HepG2 (cell line): ENCODE data around the gene SIRT7. TPM values are rescaled to one million over a fixed set of nuclear protein-coding genes. Genes with fewer than 3 reads are reported as not detected.

Source experiments
- CBX1 ChIP-seq: IDR thresholded peaks from one replicate; pipeline ENCODE4 v1.6.1; 2016; ENCODE audit warnings: antibody characterized with exemption, low read depth
- HMGA1 ChIP-seq: sonication (generic); formaldehyde crosslinking; conservative IDR thresholded peaks from 2 replicates; pipeline ENCODE4 v1.4.0; 2020; ENCODE audit warnings: missing genetic modification reagents
- MYC ChIP-seq: sonication (generic); formaldehyde crosslinking; IDR thresholded peaks from 2 replicates; pipeline ENCODE4 v1.9.0; 2021; ENCODE audit warnings: missing genetic modification reagents, borderline replicate concordance
- SALL1 ChIP-seq: sonication (generic); formaldehyde crosslinking; IDR thresholded peaks from 2 replicates; pipeline ENCODE4 v1.8.0; 2022; ENCODE audit warnings: mild to moderate bottlenecking, missing genetic modification reagents
- ZIK1 ChIP-seq: sonication (generic); formaldehyde crosslinking; IDR thresholded peaks from 2 replicates; pipeline ENCODE4 v1.5.0; 2020; ENCODE audit warnings: mild to moderate bottlenecking, low read depth, missing genetic modification reagents, borderline replicate concordance
- ZNF234 ChIP-seq: sonication (generic); formaldehyde crosslinking; conservative IDR thresholded peaks from 2 replicates; pipeline ENCODE4 v1.5.1; 2020; ENCODE audit warnings: mild to moderate bottlenecking, missing genetic modification reagents
- ZNF484 ChIP-seq: sonication (generic); formaldehyde crosslinking; IDR thresholded peaks from 2 replicates; pipeline ENCODE4 v1.5.1; 2020; ENCODE audit warnings: mild to moderate bottlenecking, low read depth, missing genetic modification reagents, borderline replicate concordance
- ZNF503 ChIP-seq: sonication (generic); formaldehyde crosslinking; IDR thresholded peaks from 2 replicates; pipeline ENCODE4 v1.4.0; 2020; ENCODE audit warnings: missing genetic modification reagents
- ZNF768 ChIP-seq: sonication (generic); formaldehyde crosslinking; IDR thresholded peaks from 2 replicates; pipeline ENCODE4 v1.4.0; 2020; ENCODE audit warnings: missing genetic modification reagents
- ZNF777 ChIP-seq: sonication (generic); formaldehyde crosslinking; IDR thresholded peaks from 2 replicates; pipeline ENCODE4 v1.4.0; 2020; ENCODE audit warnings: missing genetic modification reagents
- ZSCAN12 ChIP-seq: sonication (generic); formaldehyde crosslinking; IDR thresholded peaks from 2 replicates; pipeline ENCODE4 v1.9.0; 2021; ENCODE audit warnings: mild to moderate bottlenecking, missing genetic modification reagents
- polyA plus RNA-seq, 8 experiments: library from polyadenylated mRNA; depleted of rRNA in 3 of 8; stranded (reverse) in 7 of 8; unstranded in 1 of 8; fragments of >200 nt; fragmentation: Illumina TruSeq in 4 of 8; extraction: Trizol in 4 of 8; gene quantifications; 2 replicates each; pipeline versions ENCODE4 v1.2.1 to v1.2.3, GENCODE V29; 2011 to 2016; ENCODE audit warnings: low read depth in 4 of 8, missing spikeins in 1 of 8, mixed read lengths in 1 of 8; ENCODE audit not compliant: insufficient read depth in 1 of 8
- total RNA-seq, 5 experiments: library from RNA; depleted of rRNA; stranded (reverse); fragments of >200 nt; fragmentation: Illumina TruSeq; extraction: Trizol; gene quantifications; 2 replicates each; pipeline ENCODE4 v1.2.3, GENCODE V29; 2016; ENCODE audit warnings: low read depth in 1 of 5
- TF ChIP-seq, protein P1 (sequence below): sonication (generic); formaldehyde crosslinking; IDR thresholded peaks from one replicate; pipeline ENCODE4 v1.5.1; 2020; ENCODE audit warnings: mild to moderate bottlenecking, missing genetic modification reagents; ENCODE audit errors: not compliant biosample characterization
- TF ChIP-seq, protein P2 (sequence below): sonication (generic); formaldehyde crosslinking; IDR thresholded peaks from 2 replicates; pipeline ENCODE4 v1.5.0; 2020; ENCODE audit warnings: missing genetic modification reagents, mild to moderate bottlenecking, borderline replicate concordance
- TF ChIP-seq, protein P3 (sequence below): sonication (generic); formaldehyde crosslinking; conservative IDR thresholded peaks from 2 replicates; pipeline ENCODE4 v1.8.1; 2023; ENCODE audit warnings: missing genetic modification reagents

SIRT7 gene
- total and polyA plus RNA-seq, 2 of the 13 experiments (the other 11 are each of a cell fraction or from before 2014, with no cell fraction given) = 8.3 to 24.8 TPM

DNA sequence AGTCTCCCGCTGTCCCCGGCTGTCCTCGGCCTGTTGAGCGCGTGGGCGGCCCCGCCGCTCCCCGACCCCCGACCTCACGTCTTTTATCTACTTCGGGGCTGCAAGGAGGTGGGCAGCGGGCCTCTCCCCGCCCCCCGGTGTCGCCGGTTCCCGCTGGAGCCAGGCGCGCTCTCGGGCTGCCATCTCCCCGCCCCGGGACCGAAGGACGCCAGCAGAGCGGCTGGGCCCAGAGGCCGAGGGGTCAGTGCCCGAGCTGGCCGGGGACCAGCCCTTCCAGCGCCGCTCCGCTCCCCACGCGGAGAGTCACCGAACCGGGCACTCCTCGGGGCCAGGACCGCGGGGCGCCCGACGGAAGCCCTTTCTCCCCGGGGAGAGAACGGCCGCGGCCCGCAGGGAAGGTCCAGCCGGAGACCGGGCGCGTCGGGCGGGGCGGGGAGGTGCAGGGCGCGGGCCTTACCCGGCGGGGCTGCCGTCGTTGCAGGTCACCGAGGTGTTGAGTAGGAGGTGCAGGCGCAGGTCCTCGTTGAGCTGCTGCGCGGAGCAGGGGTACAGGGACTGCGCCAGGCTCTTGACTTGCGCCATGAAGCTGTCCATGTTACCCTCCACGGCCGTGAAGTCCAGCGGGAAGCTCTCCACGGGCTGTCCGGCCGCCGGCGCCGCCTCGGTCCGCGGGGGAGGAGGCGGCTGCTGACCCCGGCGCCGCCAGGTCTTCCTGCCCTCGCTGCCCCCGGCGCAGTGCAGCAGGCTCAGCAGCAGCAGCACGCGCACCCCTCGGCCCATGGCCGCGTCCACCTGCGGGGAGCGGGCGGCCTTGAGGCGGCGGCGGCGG lies 42.4 kb upstream of the SIRT7 start (continued):
- TF ChIP-seq SALL1 (CRISPR knock-in tag) = peak; percentile 32; the same call in 1 of the 2 replicates
- no peak for TF ChIP-seq HMGA1
- peak; percentile 77; the same call in 1 of the 2 replicates for TF ChIP-seq ZNF234 (CRISPR knock-in tag)
- TF ChIP-seq, protein P1, sequence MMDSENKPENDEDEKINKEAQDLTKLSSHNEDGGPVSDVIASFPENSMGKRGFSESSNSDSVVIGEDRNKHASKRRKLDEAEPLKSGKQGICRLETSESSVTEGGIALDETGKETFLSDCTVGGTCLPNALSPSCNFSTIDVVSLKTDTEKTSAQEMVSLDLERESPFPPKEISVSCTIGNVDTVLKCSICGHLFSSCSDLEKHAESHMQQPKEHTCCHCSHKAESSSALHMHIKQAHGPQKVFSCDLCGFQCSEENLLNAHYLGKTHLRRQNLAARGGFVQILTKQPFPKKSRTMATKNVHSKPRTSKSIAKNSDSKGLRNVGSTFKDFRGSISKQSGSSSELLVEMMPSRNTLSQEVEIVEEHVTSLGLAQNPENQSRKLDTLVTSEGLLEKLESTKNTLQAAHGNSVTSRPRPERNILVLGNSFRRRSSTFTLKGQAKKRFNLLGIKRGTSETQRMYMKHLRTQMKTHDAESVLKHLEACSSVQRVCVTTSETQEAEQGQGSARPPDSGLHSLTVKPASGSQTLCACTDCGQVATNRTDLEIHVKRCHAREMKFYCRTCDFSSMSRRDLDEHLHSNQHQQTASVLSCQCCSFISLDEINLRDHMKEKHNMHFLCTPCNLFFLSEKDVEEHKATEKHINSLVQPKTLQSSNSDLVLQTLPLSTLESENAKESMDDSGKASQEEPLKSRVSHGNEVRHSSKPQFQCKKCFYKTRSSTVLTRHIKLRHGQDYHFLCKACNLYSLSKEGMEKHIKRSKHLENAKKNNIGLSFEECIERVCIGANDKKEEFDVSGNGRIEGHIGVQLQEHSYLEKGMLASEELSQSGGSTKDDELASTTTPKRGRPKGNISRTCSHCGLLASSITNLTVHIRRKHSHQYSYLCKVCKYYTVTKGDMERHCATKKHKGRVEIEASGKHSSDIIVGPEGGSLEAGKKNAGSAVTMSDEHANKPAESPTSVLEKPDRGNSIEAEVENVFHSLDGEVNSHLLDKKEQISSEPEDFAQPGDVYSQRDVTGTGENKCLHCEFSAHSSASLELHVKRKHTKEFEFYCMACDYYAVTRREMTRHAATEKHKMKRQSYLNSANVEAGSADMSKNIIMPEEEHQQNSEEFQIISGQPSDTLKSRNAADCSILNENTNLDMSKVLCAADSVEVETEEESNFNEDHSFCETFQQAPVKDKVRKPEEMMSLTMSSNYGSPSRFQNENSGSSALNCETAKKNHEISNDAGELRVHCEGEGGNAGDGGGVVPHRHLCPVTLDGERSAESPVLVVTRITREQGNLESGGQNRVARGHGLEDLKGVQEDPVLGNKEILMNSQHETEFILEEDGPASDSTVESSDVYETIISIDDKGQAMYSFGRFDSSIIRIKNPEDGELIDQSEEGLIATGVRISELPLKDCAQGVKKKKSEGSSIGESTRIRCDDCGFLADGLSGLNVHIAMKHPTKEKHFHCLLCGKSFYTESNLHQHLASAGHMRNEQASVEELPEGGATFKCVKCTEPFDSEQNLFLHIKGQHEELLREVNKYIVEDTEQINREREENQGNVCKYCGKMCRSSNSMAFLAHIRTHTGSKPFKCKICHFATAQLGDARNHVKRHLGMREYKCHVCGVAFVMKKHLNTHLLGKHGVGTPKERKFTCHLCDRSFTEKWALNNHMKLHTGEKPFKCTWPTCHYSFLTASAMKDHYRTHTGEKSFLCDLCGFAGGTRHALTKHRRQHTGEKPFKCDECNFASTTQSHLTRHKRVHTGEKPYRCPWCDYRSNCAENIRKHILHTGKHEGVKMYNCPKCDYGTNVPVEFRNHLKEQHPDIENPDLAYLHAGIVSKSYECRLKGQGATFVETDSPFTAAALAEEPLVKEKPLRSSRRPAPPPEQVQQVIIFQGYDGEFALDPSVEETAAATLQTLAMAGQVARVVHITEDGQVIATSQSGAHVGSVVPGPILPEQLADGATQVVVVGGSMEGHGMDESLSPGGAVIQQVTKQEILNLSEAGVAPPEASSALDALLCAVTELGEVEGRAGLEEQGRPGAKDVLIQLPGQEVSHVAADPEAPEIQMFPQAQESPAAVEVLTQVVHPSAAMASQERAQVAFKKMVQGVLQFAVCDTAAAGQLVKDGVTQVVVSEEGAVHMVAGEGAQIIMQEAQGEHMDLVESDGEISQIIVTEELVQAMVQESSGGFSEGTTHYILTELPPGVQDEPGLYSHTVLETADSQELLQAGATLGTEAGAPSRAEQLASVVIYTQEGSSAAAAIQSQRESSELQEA = no peak
- peak; percentile 32; the same call in 1 of the 2 replicates for TF ChIP-seq ZNF503 (CRISPR knock-in tag)
- peak; percentile 69; the same call in 1 of the 2 replicates for TF ChIP-seq ZNF777
- TF ChIP-seq ZIK1 (CRISPR knock-in tag) = 0 out of 2 replicates have a peak, but pooled peaks have one; percentile 23
- no peak for TF ChIP-seq ZNF484
- TF ChIP-seq, protein P2, sequence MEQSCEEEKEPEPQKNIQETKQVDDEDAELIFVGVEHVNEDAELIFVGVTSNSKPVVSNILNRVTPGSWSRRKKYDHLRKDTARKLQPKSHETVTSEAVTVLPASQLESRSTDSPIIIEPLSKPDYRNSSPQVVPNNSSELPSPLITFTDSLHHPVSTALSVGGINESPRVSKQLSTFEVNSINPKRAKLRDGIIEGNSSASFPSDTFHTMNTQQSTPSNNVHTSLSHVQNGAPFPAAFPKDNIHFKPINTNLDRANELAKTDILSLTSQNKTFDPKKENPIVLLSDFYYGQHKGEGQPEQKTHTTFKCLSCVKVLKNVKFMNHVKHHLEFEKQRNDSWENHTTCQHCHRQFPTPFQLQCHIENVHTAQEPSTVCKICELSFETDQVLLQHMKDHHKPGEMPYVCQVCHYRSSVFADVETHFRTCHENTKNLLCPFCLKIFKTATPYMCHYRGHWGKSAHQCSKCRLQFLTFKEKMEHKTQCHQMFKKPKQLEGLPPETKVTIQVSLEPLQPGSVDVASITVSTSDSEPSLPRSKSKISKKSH = 0 out of 2 replicates have a peak, but pooled peaks have one; percentile 43
- peak; percentile 42; the same call in 1 of the 2 replicates for TF ChIP-seq ZSCAN12 (CRISPR knock-in tag)
- TF ChIP-seq, protein P3, sequence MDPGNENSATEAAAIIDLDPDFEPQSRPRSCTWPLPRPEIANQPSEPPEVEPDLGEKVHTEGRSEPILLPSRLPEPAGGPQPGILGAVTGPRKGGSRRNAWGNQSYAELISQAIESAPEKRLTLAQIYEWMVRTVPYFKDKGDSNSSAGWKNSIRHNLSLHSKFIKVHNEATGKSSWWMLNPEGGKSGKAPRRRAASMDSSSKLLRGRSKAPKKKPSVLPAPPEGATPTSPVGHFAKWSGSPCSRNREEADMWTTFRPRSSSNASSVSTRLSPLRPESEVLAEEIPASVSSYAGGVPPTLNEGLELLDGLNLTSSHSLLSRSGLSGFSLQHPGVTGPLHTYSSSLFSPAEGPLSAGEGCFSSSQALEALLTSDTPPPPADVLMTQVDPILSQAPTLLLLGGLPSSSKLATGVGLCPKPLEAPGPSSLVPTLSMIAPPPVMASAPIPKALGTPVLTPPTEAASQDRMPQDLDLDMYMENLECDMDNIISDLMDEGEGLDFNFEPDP = peak; percentile 98; the same call in 1 of the 2 replicates
- TF ChIP-seq CBX1 = no peak
- TF ChIP-seq MYC = peak; percentile 11; the same call in 1 of the 2 replicates
- 0 out of 2 replicates have a peak, but pooled peaks have one; percentile 31 for TF ChIP-seq ZNF768
